ENCODE measurements around the gene KATNAL1. TPM values are rescaled to one million over a fixed set of nuclear protein-coding genes. Genes with fewer than 3 reads are reported as not detected.

Gene KATNAL1
- polyA plus RNA-seq, 3 donors = 0.49 to 1.2 (median 1.0) TPM

GRCh38 chr13:30306762-30307193 lies 573 bp downstream of the KATNAL1 start:
- Histone ChIP-seq H3K4me2 (replicated peaks; ENCODE audit: extremely low read depth, low read length, poor library complexity, severe bottlenecking) (peak overlapping the region; percentile 98), H3K27me3 (ENCODE audit: control insufficient read depth in 2 of 2, insufficient read depth in 2 of 2, low read length in 2 of 2) (no peaks in the 10 kb centered on the region), H3K36me3 (replicated peaks in 1 of 2; ENCODE audit: control insufficient read depth in 1 of 2, insufficient read depth in 2 of 2, low read length in 2 of 2) (no peaks in the 10 kb centered on the region), H3K4me1 (ENCODE audit: control insufficient read depth in 1 of 2, insufficient read depth in 2 of 2, low read length in 2 of 2) (peaks cover 18 to 24% of the 10 kb centered on the region in 2 donors), H3K9me3 (replicated peaks in 1 of 2; ENCODE audit: control insufficient read depth in 1 of 2, insufficient read depth in 1 of 2, low read length in 2 of 2) (no peaks in the 10 kb centered on the region), H4K20me1 (ENCODE audit: insufficient read depth, low read length) (no peaks in the 10 kb centered on the region), H3K79me2 (ENCODE audit: insufficient read depth, low read length) (peaks cover 51% of the 10 kb centered on the region), H2AFZ (ENCODE audit: insufficient read depth, low read depth, low read length, poor library complexity, severe bottlenecking) (peak overlapping the region; percentile 100), H3K9ac (ENCODE audit: insufficient read depth, low read length, poor library complexity, severe bottlenecking) (peak overlapping the region; percentile 74), H3K4me3 (replicated peaks in 1 of 3; ENCODE audit: low read depth in 2 of 3, low read length in 3 of 3) (peak overlapping the region; percentile 73 to 97 (median 84)), H3K27ac (ENCODE audit: low read depth in 1 of 2, low read length in 2 of 2) (peak overlapping the region in 1 of 2 donors; percentile 79)
- H3K27me3 Mint-ChIP-seq (ENCODE audit: low read depth in 3 of 3) = peaks cover 0 to 2% (median 0%) of the 10 kb centered on the region in 3 donors
- no peaks in the 10 kb centered on the region for H3K36me3 Mint-ChIP-seq
- WGBS (ENCODE audit: insufficient coverage) = under 1% methylated on average over 36 of the region's 37 CpGs
- peak; percentile 84 to 90 (median 86) for DNase-seq
- H3K4me3 Mint-ChIP-seq = peak overlapping the region; percentile 83 to 90
- H3K4me1 Mint-ChIP-seq = peaks cover 36% of the 10 kb centered on the region
- intact Hi-C loops (cut with micrococcal nuclease) = loop anchor here (5.0 to 10.0 kb wide), 5 partner anchors 98 to 858 kb away; partner anchors contain the start of genes HMGB1 (in 1 of the 2), HSPH1 (in 1 of the 2) and UBL3 (in 1 of the 2)
- H3K9me3 Mint-ChIP-seq = peaks cover 0 to 3% (median 0%) of the 10 kb centered on the region in 7 donors
- no peak for TF ChIP-seq CTCF (IDR thresholded peaks at IDR 0.05)
- H3K27ac Mint-ChIP-seq = peak overlapping the region in 6 of 7 donors; percentile 33 to 81 (median 68)

- Mint-ChIP-seq H3K36me3 (no peaks in the 10 kb centered on the region), H3K4me1 (peaks cover 36% of the 10 kb centered on the region)
These were observed 1.8 kb downstream of the KATNAL1 start for GRCh38 chr13:30305456-30305970.

More at GRCh38 chr13:30305456-30305970, 1.8 kb downstream of the KATNAL1 start:
- WGBS (ENCODE audit: insufficient coverage) = no CpG with 5 or more reads among the region's 1 CpG
- H3K27me3 ChIP-seq (ENCODE audit: control insufficient read depth in 2 of 2, insufficient read depth in 2 of 2, low read length in 2 of 2) = no peaks in the 10 kb centered on the region
- peak overlapping the region; percentile 15 for H2AFZ ChIP-seq (ENCODE audit: insufficient read depth, low read depth, low read length, poor library complexity, severe bottlenecking)
- no peaks in the 10 kb centered on the region for H4K20me1 ChIP-seq (ENCODE audit: insufficient read depth, low read length)
- H3K36me3 ChIP-seq (replicated peaks in 1 of 2; ENCODE audit: control insufficient read depth in 1 of 2, insufficient read depth in 2 of 2, low read length in 2 of 2) = no peaks in the 10 kb centered on the region
- H3K4me1 ChIP-seq (ENCODE audit: control insufficient read depth in 1 of 2, insufficient read depth in 2 of 2, low read length in 2 of 2) = peaks cover 13 to 21% of the 10 kb centered on the region in 2 donors
- intact Hi-C loops (cut with micrococcal nuclease) = loop anchor here (5.0 to 10.0 kb wide), 5 partner anchors 99 to 859 kb away; partner anchors contain the start of genes HMGB1 (in 1 of the 2), HSPH1 (in 1 of the 2) and UBL3 (in 1 of the 2)
- peaks cover 58% of the 10 kb centered on the region for H3K79me2 ChIP-seq (ENCODE audit: insufficient read depth, low read length)
- H3K9me3 ChIP-seq (replicated peaks in 1 of 2; ENCODE audit: control insufficient read depth in 1 of 2, insufficient read depth in 1 of 2, low read length in 2 of 2) = no peaks in the 10 kb centered on the region
- no peak overlapping the region for H3K4me3 Mint-ChIP-seq
- no peak for TF ChIP-seq CTCF (IDR thresholded peaks at IDR 0.05)
- no peak overlapping the region for H3K4me2 ChIP-seq (replicated peaks; ENCODE audit: extremely low read depth, low read length, poor library complexity, severe bottlenecking)
- no peak overlapping the region for H3K9ac ChIP-seq (ENCODE audit: insufficient read depth, low read length, poor library complexity, severe bottlenecking)
- H3K27ac ChIP-seq (ENCODE audit: low read depth in 1 of 2, low read length in 2 of 2) = no peak overlapping the region
- DNase-seq = no peak
- peaks cover 0 to 2% (median 0%) of the 10 kb centered on the region in 3 donors for H3K27me3 Mint-ChIP-seq (ENCODE audit: low read depth in 3 of 3)
- no peak overlapping the region for H3K27ac Mint-ChIP-seq
- peaks cover 0 to 3% (median 0%) of the 10 kb centered on the region in 7 donors for H3K9me3 Mint-ChIP-seq
- H3K4me3 ChIP-seq (replicated peaks in 1 of 3; ENCODE audit: low read depth in 2 of 3, low read length in 3 of 3) = no peak overlapping the region

Data from CD14-positive monocyte (primary cell).